Measurements from ENCODE around the gene HGS.
"Not testable (repeated sequence)": the region's sequence is repeated elsewhere in the genome, so short reads cannot be mapped to it uniquely, and the experiment has no call there.

Gene HGS

GRCh38 chr17:81656118-81656743 is 27.6 kb upstream of the HGS start, which contains the start of gene PDE6G:
Gene PDE6G, minus strand, starts transcription at chr17:81656542. Its CDS starts 3,237 bp downstream, at chr17:81653305.
- no peak for DNase-seq

- no peak for DNase-seq
These were observed 27.0 kb upstream of the HGS start for GRCh38 chr17:81656835-81657234.

- DNase-seq: no peak
These were observed 24.8 kb upstream of the HGS start for GRCh38 chr17:81659038-81659437.

- DNase-seq: no peak
These were observed 23.4 kb upstream of the HGS start for GRCh38 chr17:81660441-81660840.

- DNase-seq: no peak
These were observed 21.8 kb upstream of the HGS start for GRCh38 chr17:81662002-81662401.

- DNase-seq: no peak
These were observed 19.8 kb upstream of the HGS start for GRCh38 chr17:81664051-81664470.

GRCh38 chr17:81665205-81666091 is 18.4 kb upstream of the HGS start:
- no peak for DNase-seq

- no peak for DNase-seq
These were observed 17.8 kb upstream of the HGS start for GRCh38 chr17:81666092-81666341.

- peak; percentile 96 for DNase-seq
These were observed 17.2 kb upstream of the HGS start, which contains the start of the genes CCDC137 and OXLD1 for GRCh38 chr17:81666342-81667191. Gene CCDC137, plus strand, starts transcription at chr17:81666737. Its CDS starts 30 bp downstream, at chr17:81666767. Gene OXLD1, minus strand, starts transcription at chr17:81666605. Its CDS starts 28 bp downstream, at chr17:81666577.

- no peak for DNase-seq
These were observed 16.1 kb upstream of the HGS start for GRCh38 chr17:81667754-81668153.

GRCh38 chr17:81672504-81672903 is 11.3 kb upstream of the HGS start:
- no peak for DNase-seq

- DNase-seq: no peak
These were observed 10.9 kb upstream of the HGS start for GRCh38 chr17:81672954-81673353.

- no peak for DNase-seq
These were observed 10.1 kb upstream of the HGS start for GRCh38 chr17:81673561-81674258.

- DNase-seq: not testable (repeated sequence)
These were observed 8.1 kb upstream of the HGS start for GRCh38 chr17:81675515-81676221.

- DNase-seq: no peak
These were observed 6.9 kb upstream of the HGS start for GRCh38 chr17:81676906-81677305.

- DNase-seq: no peak
These were observed 3.7 kb upstream of the HGS start for GRCh38 chr17:81680150-81680549.

GRCh38 chr17:81681672-81682071 is 2.1 kb upstream of the HGS start:
- DNase-seq: no peak

GRCh38 chr17:81682565-81683207 is 1.1 kb upstream of the HGS start:
- DNase-seq: no peak

GRCh38 chr17:81683208-81683583 is 615 bp upstream of the HGS start:
- no peak for DNase-seq

- DNase-seq: no peak
These were observed 666 bp downstream of the HGS start for GRCh38 chr17:81684442-81684911.

- no peak for DNase-seq
These were observed 1.3 kb downstream of the HGS start for GRCh38 chr17:81685108-81685507.

Measured in left hindlimb (tissue), 1 donor.